HepG2 (cell line): Measurements from ENCODE around the gene C1QTNF12. TPM values are rescaled to one million over a fixed set of nuclear protein-coding genes. Genes with fewer than 3 reads are reported as not detected.

Experiments
- ARNT ChIP-seq: fragments of 450-650 bp; IDR thresholded peaks from 2 replicates; pipeline ENCODE4 v1.6.1; 2017
- CAMTA2 ChIP-seq: sonication (generic); formaldehyde crosslinking; IDR thresholded peaks from 2 replicates; pipeline ENCODE4 v1.4.0; 2020; ENCODE audit warnings: mild to moderate bottlenecking, missing genetic modification reagents, borderline replicate concordance
- EP300 ChIP-seq, 3 experiments: sonication (generic) in 1 of 3; formaldehyde crosslinking in 1 of 3; IDR thresholded peaks; 2 replicates each; pipeline versions ENCODE4 v1.5.1 to v1.6.1; 2011 to 2020; ENCODE audit warnings: low read depth in 2 of 3, low read length in 2 of 3, borderline replicate concordance in 1 of 3, improper control_type of control experiment in 1 of 3, mild to moderate bottlenecking in 1 of 3, missing genetic modification reagents in 1 of 3, moderate library complexity in 1 of 3
- FUBP1 ChIP-seq: sonication (generic); formaldehyde crosslinking; IDR thresholded peaks from 2 replicates; pipeline ENCODE4 v1.5.1; 2020; ENCODE audit warnings: missing genetic modification reagents, mild to moderate bottlenecking, borderline replicate concordance
- MAFK ChIP-seq, 2 experiments: IDR thresholded peaks in 1 of 2; conservative IDR thresholded peaks in 1 of 2; 2 replicates each; pipeline ENCODE4 v1.6.1; 2011; ENCODE audit warnings: improper control_type of control experiment in 2 of 2, low read length in 2 of 2
- MAX ChIP-seq: IDR thresholded peaks from 2 replicates; pipeline ENCODE4 v1.6.1; 2012; ENCODE audit warnings: inconsistent platforms
- MXD1 ChIP-seq: sonication (generic); formaldehyde crosslinking; IDR thresholded peaks from 2 replicates; pipeline ENCODE4 v1.4.0; 2020; ENCODE audit warnings: mild to moderate bottlenecking, missing genetic modification reagents
- NR2F6 ChIP-seq, 2 experiments: IDR thresholded peaks; 2 replicates each; pipeline ENCODE4 v1.6.1; 2016; ENCODE audit warnings: antibody characterized with exemption in 1 of 2, mild to moderate bottlenecking in 1 of 2
- PHB2 ChIP-seq: fragments of 450-650 bp; IDR thresholded peaks from 2 replicates; pipeline ENCODE4 v1.6.1; 2018; ENCODE audit not compliant: partially characterized antibody
- POLR2AphosphoS5 ChIP-seq: IDR thresholded peaks from 2 replicates; pipeline ENCODE4 v1.6.1; 2012; ENCODE audit warnings: low read depth, low read length
- PRDM15 ChIP-seq: sonication (generic); formaldehyde crosslinking; IDR thresholded peaks from 2 replicates; pipeline ENCODE4 v1.4.0; 2020; ENCODE audit warnings: missing genetic modification reagents
- RBAK ChIP-seq: sonication (generic); formaldehyde crosslinking; IDR thresholded peaks from 2 replicates; pipeline ENCODE4 v1.5.1; 2020; ENCODE audit warnings: mild to moderate bottlenecking, missing genetic modification reagents
- RFX3 ChIP-seq: IDR thresholded peaks from 2 replicates; pipeline ENCODE4 v1.6.1; 2016; ENCODE audit warnings: missing biosample characterization, missing genetic modification reagents
- XBP1 ChIP-seq: sonication (generic); formaldehyde crosslinking; IDR thresholded peaks from 2 replicates; pipeline ENCODE4 v1.5.0; 2020; ENCODE audit warnings: missing genetic modification reagents
- ZBTB7B ChIP-seq: sonication (generic); formaldehyde crosslinking; IDR thresholded peaks from 2 replicates; pipeline ENCODE4 v1.4.0; 2020; ENCODE audit warnings: missing genetic modification reagents
- ZKSCAN5 ChIP-seq: sonication (generic); formaldehyde crosslinking; IDR thresholded peaks from 2 replicates; pipeline ENCODE4 v1.5.1; 2020; ENCODE audit warnings: mild to moderate bottlenecking, missing genetic modification reagents
- ZNF232 ChIP-seq: sonication (generic); formaldehyde crosslinking; IDR thresholded peaks from 2 replicates; pipeline ENCODE4 v1.4.0; 2020; ENCODE audit warnings: missing genetic modification reagents, borderline replicate concordance
- ZNF276 ChIP-seq: sonication (generic); formaldehyde crosslinking; IDR thresholded peaks from 2 replicates; pipeline ENCODE4 v1.4.0; 2020; ENCODE audit warnings: mild to moderate bottlenecking, low read depth, missing genetic modification reagents
- ZNF644 ChIP-seq: IDR thresholded peaks from 2 replicates; pipeline ENCODE4 v1.6.1; 2016; ENCODE audit warnings: low read depth
- ZNF841 ChIP-seq: sonication (generic); formaldehyde crosslinking; IDR thresholded peaks from 2 replicates; pipeline ENCODE4 v1.8.1; 2023; ENCODE audit warnings: missing genetic modification reagents, borderline replicate concordance
- ZNF883 ChIP-seq: sonication (generic); formaldehyde crosslinking; IDR thresholded peaks from 2 replicates; pipeline ENCODE4 v1.5.1; 2020; ENCODE audit warnings: mild to moderate bottlenecking, missing genetic modification reagents; ENCODE audit errors: not compliant biosample characterization
- polyA plus RNA-seq, 8 experiments: library from polyadenylated mRNA; depleted of rRNA in 3 of 8; stranded (reverse) in 7 of 8; unstranded in 1 of 8; fragments of >200 nt; fragmentation: Illumina TruSeq in 4 of 8; extraction: Trizol in 4 of 8; gene quantifications; 2 replicates each; pipeline versions ENCODE4 v1.2.1 to v1.2.3, GENCODE V29; 2011 to 2016; ENCODE audit warnings: low read depth in 4 of 8, missing spikeins in 1 of 8, mixed read lengths in 1 of 8; ENCODE audit not compliant: insufficient read depth in 1 of 8
- total RNA-seq, 5 experiments: library from RNA; depleted of rRNA; stranded (reverse); fragments of >200 nt; fragmentation: Illumina TruSeq; extraction: Trizol; gene quantifications; 2 replicates each; pipeline ENCODE4 v1.2.3, GENCODE V29; 2016; ENCODE audit warnings: low read depth in 1 of 5

Gene C1QTNF12
- total and polyA plus RNA-seq, 2 of the 13 experiments (the other 11 are each of a cell fraction or from before 2014, with no cell fraction given), result 0.18 to 0.64 TPM

GRCh38 chr1:1287288-1288110, 41.0 kb upstream of the C1QTNF12 start (continued):
- TF ChIP-seq ZNF276 (CRISPR knock-in tag) (no peak), MAX (peak; percentile 76), NR2F6 (IDR thresholded peaks at IDR 0.05) (peak; percentile 64; the same call in 1 of the 2 replicates), NR2F6 (CRISPR knock-in tag; IDR thresholded peaks at IDR 0.05) (peak; percentile 89), ARNT (no peak), RFX3 (CRISPR knock-in tag) (no peak), ZNF232 (CRISPR knock-in tag) (0 out of 2 replicates have a peak, but pooled peaks have one; percentile 33), ZNF644 (no peak), ZBTB7B (CRISPR knock-in tag) (0 out of 2 replicates have a peak, but pooled peaks have one; percentile 23), PHB2 (no peak), ZNF841 (CRISPR knock-in tag) (no peak), CAMTA2 (0 out of 2 replicates have a peak, but pooled peaks have one; percentile 45), PRDM15 (CRISPR knock-in tag) (no peak), MXD1 (CRISPR knock-in tag) (peak; percentile 69), POLR2AphosphoS5 (no peak), ZKSCAN5 (CRISPR knock-in tag) (peak; percentile 74), XBP1 (CRISPR knock-in tag) (no peak), RBAK (CRISPR knock-in tag) (no peak), FUBP1 (CRISPR knock-in tag) (no peak), EP300 (IDR thresholded peaks at IDR 0.05; ENCODE audit: low read depth in 2 of 2, low read length in 2 of 2) (no peak), EP300 (CRISPR knock-in tag; IDR thresholded peaks at IDR 0.05; ENCODE audit: borderline replicate concordance) (no peak), MAFK (conservative IDR thresholded peaks at IDR 0.05 in 1 of 2, IDR thresholded peaks at IDR 0.05 in 1 of 2; ENCODE audit: low read length in 2 of 2) (no peak), ZNF883 (CRISPR knock-in tag) (no peak)
